NCI-H128 (cell line): Measurements from ENCODE around the gene SMIM22.

Source experiments
- DNase-seq: peaks from one replicate; lab custom pipeline; 2025; ENCODE audit not compliant: unreplicated experiment; lab: John Stamatoyannopoulos, UW

Gene SMIM22

DNA sequence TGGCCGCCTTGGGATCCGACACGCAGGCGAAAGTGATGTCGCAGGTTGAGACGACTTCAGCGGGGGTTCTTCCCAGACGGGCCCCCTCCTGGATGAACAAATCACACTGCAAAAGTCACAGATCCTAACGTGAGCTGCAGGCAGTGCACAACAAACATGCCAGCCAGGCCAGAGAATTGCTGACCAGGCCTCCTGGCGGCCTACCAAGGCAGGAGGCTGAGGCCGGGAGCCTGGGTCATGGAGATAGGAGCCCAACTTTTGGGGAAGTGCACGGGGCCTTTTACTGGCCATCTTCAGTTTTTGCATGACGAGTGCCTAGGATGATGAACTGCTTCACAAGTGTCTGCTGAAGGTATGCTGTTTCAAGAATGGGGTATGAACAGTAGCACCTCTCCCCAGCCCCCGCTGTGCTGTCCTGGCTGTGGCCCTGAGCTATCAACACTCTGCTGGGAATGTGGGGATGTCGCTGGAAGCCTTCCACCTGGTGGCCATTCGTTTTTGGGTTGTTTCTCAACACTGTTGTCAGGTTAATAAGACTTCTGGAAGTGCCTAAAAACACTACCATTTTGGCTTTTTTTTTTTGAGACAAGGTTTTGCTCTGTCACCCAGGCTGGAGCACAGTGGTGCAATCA, 19.5 kb downstream of the SMIM22 start:
- no peak for DNase-seq

GRCh38 chr16:4820652-4821051, 25.5 kb downstream of the SMIM22 start:
- no peak for DNase-seq

DNA sequence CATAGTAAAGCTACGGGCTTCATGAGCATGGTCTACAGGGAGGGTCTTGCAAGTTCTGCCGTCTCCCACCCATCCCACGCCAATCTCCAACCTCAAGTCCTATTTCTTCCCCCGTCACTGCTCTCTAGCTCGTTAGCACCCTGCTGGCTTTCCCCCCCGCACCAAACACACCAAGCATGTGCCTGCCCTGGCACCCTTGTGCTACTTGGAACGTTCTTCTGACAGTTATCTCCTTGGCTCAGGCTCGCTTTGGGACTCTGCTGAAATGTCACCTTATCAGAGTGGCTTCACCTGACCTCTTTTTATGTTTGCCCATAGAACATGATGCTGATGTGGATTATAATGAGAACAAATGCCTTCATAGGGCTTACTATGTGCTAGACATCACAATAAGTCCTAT, 30.0 kb downstream of the SMIM22 start:
- no peak for DNase-seq

GRCh38 chr16:4826526-4826925, 31.4 kb downstream of the SMIM22 start:
- no peak for DNase-seq

GRCh38 chr16:4826980-4827379, 31.8 kb downstream of the SMIM22 start:
- no peak for DNase-seq

GRCh38 chr16:4828567-4829321, 33.6 kb downstream of the SMIM22 start:
- no peak for DNase-seq

DNA sequence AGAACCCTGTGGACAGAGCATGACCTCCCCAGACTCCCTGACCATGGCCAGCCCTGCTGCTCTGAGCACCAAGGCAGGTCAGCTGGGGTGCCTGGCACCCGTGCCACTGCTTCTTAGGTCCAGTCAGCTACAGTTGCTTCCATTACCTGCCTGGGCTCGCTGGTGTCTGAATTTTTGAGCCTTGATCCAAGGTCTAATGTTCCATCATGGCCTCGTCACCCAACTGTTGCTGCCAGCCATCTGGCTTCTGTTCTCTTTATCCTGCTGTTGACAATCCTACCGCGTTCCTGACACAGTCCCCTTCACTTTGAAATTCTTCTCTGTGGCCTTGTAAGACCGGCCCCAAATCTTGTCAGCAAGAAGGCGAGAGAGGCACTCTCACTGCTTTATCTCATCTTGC, 35.2 kb downstream of the SMIM22 start:
- DNase-seq: no peak

GRCh38 chr16:4831616-4832015, 36.4 kb downstream of the SMIM22 start:
- DNase-seq: no peak

GRCh38 chr16:4832698-4833343, 37.7 kb downstream of the SMIM22 start:
- DNase-seq: no peak

DNA sequence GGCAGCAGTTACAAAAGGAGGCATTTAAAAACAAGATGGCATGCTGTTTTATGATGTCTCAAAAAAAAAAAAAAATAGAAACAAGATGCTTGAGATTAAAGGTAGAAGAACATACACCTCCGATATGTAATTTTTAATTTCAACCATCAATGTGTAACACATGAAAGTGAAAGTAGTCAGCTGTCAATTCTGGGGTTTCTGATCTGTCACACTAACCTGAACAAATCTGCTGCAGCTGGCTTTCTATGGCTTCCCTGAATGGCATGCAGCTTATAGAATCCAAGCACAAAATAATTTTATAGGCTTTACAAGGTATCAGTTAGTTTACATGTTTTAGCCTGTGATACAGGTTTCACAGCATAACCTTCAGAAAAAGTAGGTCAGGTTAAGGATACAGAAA, 38.4 kb downstream of the SMIM22 start:
- no peak for DNase-seq

DNA sequence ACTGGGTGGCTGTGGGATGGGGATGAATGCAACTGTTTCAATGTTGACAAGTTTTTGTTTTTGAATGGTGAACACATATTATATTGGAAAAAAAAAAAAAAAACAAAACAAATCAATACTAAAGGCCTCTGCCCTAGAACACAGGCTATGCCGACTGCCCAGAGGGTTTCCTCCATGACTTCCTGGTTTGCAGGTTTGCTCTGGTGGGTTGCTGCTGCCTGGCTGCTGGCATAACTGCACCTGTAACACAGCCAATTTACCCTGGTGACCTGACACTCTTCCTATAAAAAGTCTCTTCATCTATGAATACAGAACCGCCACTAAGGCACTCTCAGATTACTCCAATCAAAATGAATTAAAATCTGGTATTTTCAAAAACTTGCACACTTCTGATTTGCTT, 41.6 kb downstream of the SMIM22 start:
- DNase-seq: no peak

- DNase-seq: no peak
Observed at GRCh38 chr16:4837733-4838501, 42.7 kb downstream of the SMIM22 start.

GRCh38 chr16:4839942-4840341, 44.8 kb downstream of the SMIM22 start:
- DNase-seq: no peak

DNA sequence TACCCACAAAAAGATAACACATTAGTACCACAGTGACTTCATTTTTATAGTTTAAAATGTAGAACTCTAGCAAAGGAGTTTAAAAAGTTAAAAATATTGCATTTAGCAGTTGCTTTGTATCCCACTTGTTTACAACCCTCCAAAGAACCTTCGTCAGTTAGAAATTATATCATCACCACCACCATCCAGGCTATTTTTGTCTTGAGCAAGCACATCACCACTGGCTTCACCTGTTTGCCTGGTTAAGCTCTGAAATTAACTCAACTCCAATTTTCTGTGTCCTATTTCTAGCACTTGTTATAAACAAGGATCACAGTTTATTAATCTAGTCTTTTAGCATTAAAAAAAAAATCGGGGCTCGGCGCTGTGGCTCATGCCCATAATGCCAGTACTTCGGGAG, 45.8 kb downstream of the SMIM22 start:
- no peak for DNase-seq
